Middle frontal gyrus (tissue), 1 donor: Measurements from ENCODE around the gene PCYT2.

ENCODE experiments used
- DNase-seq: peaks from one replicate; pipeline ENCODE4 v3.0.0-alpha.2; 2015; ENCODE audit warnings: low spot score; ENCODE audit errors: extremely low spot score

The PCYT2 gene

GRCh38 chr17:81902023-81902652 lies 9.1 kb downstream of the PCYT2 start, which contains the start of gene NPB:
NPB (plus strand) TSS chr17:81902238; CDS start chr17:81902278, 40 bp downstream.
- DNase-seq: no peak

DNA sequence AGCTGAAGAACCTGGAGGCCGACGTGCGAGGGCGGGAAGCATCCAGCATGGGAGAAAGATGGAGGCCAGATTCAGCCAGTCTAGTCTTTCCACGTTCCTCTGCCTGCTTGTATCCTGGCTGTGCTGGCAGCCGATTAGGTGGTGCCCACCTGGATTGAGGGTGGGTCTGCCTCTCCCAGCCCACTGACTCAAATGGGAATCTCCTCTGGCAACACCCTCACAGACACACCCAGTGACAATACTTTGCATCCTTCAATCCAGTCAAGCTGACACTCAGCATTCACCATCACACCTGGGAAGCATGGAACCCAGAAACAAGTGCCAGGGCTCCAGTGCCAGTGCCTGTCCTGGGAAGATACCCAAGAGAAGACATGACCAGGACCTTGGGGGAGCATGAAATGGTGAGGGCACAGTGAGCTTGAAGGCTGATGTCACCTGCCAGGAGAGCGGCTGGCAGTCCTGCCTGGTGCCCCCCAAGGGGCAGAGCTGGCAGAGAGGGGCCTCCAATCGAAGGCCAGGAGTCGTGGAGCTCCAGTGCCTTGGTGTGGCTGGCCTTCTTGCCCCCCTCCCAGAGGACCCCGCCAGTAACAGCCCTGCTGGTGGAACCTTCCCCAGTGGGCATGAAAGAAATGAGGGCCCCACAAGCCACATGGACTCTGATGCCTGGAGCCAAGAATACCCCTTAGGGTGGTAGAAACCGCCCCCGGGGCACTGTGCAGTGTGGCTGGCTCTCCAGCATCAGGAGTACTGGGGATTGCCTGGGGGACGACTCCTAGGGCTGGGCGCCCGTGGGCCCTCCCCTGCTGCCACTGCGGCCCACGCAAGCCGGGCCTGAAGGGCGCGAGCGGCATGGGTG lies 9.8 kb downstream of the PCYT2 start:
- DNase-seq: no peak

DNA sequence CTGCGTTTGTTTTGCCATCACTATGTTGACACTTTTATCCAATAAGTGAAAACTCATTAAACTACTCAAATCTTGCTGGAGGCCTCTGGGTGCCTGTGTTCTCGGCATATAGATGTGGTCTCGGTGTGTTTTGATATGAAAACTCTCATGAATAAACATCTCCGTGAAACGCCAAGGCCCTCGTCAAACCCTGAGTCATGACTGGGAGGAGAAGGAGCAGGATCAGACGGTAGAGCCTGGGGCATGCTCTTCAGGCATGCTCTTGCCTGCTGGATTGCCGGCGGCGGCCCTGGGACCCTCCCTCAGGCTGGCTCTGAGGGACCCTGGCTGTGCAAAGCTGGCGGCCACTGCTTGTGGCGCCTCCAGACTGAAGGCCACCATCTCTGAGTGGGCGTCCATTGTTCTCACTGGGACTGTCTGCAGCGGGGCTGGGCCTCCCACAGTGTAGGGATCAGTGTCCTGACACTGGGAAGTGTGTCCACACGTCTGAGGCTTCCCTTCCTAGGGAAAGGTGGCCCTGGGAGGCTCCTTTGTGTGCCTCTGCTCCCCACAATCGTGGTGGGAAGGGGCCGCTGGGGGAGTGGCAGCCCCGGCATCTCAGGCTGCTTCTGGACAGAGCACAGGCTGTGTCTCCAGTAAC lies 10.9 kb downstream of the PCYT2 start:
- no peak for DNase-seq

- no peak for DNase-seq
Measured at GRCh38 chr17:81899514-81900166, 11.6 kb downstream of the PCYT2 start.

DNA sequence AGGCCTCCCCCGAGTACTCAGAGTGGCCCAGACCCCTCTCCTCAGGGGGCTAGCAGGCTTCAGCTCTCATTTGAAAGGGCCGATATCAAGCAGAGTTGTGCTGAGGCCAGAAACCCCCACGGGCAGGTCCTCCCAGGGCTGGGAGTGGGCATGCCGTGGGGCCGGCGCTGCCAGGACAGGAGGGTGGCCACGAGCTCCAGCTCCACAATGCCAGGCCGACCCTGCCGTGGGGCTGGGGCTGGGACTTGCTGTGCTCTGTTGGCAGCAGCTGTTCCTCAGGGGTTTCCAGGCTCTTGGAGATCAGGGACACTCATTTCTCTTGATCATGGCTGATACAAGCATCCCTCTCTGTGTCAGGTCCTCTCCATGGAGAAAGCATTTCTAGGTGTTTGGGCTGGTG lies 12.3 kb downstream of the PCYT2 start:
- no peak for DNase-seq

- no peak for DNase-seq
Measured at GRCh38 chr17:81898029-81898866, 13.0 kb downstream of the PCYT2 start.

GRCh38 chr17:81895400-81895799 lies 15.8 kb downstream of the PCYT2 start:
- no peak for DNase-seq

- no peak for DNase-seq
Measured at GRCh38 chr17:81891303-81891552, 20.0 kb downstream of the PCYT2 start.

DNA sequence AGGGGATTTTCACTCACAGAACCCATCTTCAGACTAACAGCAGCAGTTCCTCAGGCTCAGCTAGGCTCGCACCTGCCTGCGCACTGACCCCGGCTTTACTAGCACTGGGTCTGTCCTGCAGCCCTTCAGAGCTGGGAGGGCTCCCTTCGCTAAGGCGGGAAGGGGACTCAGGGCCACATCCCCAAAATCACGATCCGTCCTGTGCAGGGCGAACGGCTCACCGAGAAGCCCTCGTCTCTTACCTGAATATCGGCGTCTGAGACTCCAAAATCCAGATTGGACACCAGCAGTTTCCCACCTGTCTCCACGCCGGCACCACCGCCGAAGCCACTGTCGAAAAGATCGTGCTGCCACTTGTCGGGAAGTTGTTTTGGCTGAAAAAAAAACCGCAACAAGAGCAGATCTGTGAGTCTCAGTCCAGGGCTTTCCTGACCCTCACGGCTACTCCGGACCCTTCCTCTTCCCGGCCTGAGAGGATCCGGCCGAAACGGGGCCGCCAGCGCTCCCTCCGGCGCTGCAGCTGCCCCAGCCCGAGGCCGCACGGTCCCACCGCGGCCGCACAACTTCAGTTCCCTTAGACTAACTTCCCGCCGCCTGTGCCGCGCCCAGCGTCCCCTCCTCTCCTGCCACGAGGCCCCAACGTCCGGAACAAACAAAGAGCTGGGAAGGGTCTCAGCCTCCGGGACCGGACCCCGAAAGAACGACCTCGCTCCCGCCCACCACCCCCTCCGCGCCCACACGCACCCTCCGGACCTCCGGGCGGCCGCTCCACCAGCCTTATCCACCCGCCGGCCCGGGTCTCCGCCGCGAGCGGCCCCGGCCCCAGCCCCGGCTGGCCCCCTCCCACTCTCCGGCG lies 20.5 kb downstream of the PCYT2 start:
- DNase-seq: no peak

DNA sequence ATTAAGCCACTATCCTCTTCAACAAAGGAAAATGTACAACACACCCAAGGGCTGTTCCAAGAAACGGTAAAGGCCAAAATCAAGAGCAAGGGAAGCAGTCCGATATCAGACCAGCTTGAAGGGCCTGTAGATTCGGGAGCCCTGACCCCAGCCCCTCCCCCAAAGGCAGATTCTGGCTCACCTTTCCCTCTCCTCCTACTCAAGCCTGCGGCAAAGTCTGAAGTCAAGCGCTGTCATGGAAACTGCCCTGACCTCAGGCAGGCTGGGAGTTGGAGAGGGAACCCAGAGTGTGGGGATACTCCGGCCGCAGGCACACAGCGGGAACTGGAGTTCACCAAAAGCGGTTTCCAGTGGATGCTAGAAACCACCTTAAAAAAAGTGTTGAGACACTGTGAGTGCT lies 21.6 kb downstream of the PCYT2 start:
- no peak for DNase-seq

DNA sequence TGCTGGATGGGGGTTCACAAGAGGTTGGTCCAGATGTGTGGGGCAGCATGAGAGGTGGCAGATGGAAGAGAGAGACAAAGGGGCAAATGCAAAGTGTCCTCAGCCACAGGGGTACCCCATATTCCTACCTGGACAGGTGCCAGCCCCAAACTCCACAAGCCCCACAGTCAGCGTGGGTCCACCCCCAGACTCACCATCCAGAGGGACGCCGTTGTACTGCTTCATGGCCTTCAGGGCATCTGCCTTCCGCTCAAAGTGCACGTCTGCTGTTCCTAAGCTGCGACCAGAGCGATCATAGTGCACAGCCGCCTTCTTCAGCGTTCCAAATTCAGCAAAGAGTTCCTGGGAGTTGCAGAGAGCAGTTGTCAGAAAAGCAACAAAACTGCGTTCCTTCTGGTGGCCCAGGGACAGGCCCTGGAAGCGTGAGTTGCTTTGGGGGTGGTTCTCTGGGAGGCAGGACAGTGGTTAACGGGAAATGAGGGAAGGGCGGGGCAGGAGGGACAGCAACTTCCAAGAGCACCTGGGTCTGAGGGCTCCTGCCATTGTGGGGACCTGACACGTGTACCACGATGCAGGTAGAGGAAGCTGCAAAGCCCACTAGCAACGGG lies 22.1 kb downstream of the PCYT2 start:
- DNase-seq: no peak

GRCh38 chr17:81888105-81888987 lies 22.9 kb downstream of the PCYT2 start:
- DNase-seq: no peak

DNA sequence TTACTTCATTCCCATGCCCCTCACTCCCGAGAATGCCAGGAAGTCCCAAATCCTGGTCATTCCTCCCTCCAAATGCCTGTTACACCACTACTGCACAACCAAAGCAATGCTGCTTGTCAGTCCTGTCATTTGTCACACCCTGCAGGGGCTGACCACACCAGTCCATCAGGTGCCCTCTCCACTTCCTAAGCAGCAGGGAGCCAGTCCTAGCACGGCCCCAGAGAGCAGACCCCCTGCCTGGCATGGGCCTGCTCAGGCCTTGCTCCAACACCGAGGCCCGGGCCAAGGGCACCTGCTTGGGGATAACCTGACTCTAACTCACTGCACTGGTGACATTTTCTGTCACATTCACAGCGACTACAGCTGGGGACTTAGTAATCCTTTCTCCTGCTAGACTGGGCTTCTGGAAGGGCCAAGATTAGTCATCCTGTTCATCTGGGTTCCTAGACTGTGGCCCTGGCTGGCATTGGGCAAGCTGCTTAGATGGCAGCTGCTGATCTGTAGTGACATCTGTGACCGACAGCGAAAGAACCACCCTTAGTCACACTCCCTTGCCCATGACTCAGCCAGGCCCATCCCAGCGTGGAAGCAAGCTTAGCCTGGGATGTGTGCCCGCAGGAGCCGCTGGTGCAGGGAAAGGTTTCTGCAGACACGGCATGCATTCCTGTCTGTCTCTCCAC lies 25.2 kb downstream of the PCYT2 start:
- no peak for DNase-seq

DNA sequence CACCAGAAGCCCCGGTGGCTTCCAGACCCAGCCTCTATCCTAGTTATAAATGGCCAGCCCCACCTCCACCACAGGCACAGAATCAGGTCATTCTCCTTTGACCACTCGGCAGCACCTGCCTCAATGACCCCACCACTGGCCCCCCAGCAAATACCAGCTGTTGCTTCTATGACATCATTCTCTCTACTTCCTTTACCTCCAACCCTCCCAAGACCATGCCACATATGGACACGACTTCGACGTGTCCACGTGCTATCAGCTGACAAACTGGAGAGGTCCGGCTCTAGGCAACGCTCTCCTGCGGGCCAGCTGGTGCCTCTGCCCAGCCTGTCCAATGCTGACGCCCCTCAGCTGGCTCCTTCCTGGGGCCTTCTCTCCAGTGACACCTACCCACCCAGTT lies 25.7 kb downstream of the PCYT2 start:
- no peak for DNase-seq

DNA sequence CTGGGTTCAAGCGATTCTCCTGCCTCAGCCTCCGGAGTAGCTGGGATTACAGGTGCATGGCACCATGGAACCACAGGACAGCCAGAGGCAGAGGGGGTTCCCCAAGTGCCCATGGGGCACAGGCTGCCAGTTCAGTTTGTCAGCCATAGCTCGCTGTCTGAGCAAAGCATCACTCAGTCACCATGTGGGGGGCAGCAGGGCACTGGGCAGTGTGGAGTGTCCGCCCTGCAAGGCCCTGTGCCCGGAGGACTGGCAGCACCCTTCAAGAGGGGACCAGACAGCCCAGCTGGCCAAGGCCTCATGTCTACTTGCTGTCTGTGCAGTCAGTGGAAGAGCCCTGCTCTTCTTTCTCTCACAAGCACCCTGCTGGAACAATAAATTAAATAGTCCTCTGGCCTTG lies 26.2 kb downstream of the PCYT2 start:
- no peak for DNase-seq

GRCh38 chr17:81884520-81884919 lies 26.7 kb downstream of the PCYT2 start:
- DNase-seq: no peak

DNA sequence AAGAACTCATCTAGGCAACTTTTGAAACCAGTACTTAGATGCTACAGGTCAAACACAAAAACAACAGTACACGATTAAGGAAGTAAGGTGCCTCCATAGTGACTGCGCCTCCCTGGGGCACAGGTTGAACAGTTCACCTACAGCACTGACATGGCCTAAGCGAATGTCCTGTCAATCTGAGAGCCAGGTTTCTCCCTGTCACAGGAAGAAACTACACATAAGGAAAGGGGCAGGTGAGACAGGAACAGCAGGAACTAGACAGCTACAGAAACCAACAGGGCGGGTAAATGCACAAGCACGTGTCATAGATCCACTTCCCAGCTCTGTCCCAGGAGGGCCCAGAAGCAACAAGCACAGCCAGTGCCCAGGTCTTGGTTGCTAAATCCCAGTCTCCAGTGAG lies 32.1 kb downstream of the PCYT2 start:
- DNase-seq: no peak

GRCh38 chr17:81878294-81878693 lies 32.9 kb downstream of the PCYT2 start:
- no peak for DNase-seq
